ENCODE measurements around the gene SATL1.

DNA sequence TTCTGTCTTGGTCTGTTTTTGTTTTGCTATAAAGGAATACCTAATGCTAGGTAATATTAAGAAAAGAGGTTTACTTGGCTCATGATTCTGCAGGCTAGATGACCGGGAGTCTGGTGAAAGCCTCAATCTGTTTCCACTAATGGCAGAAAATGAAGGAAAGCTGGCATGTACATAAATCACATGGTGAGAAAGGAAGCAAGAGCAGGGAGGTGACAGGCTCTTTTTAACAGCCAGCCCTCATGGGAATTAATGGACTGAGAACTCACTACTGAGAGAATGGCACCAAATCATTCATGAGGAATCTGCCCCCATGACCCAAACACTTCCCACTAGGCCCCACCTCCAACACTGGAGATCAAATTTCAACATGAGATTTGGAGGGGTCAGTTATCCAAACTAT is 27.6 kb downstream of the SATL1 start:
- TF ChIP-seq, protein P1, sequence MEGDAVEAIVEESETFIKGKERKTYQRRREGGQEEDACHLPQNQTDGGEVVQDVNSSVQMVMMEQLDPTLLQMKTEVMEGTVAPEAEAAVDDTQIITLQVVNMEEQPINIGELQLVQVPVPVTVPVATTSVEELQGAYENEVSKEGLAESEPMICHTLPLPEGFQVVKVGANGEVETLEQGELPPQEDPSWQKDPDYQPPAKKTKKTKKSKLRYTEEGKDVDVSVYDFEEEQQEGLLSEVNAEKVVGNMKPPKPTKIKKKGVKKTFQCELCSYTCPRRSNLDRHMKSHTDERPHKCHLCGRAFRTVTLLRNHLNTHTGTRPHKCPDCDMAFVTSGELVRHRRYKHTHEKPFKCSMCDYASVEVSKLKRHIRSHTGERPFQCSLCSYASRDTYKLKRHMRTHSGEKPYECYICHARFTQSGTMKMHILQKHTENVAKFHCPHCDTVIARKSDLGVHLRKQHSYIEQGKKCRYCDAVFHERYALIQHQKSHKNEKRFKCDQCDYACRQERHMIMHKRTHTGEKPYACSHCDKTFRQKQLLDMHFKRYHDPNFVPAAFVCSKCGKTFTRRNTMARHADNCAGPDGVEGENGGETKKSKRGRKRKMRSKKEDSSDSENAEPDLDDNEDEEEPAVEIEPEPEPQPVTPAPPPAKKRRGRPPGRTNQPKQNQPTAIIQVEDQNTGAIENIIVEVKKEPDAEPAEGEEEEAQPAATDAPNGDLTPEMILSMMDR (IDR thresholded peaks at IDR 0.05): no peak
- TF ChIP-seq, protein P2, sequence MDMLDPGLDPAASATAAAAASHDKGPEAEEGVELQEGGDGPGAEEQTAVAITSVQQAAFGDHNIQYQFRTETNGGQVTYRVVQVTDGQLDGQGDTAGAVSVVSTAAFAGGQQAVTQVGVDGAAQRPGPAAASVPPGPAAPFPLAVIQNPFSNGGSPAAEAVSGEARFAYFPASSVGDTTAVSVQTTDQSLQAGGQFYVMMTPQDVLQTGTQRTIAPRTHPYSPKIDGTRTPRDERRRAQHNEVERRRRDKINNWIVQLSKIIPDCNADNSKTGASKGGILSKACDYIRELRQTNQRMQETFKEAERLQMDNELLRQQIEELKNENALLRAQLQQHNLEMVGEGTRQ (CRISPR knock-in tag; IDR thresholded peaks at IDR 0.05): no peak
- TF ChIP-seq, protein P3, sequence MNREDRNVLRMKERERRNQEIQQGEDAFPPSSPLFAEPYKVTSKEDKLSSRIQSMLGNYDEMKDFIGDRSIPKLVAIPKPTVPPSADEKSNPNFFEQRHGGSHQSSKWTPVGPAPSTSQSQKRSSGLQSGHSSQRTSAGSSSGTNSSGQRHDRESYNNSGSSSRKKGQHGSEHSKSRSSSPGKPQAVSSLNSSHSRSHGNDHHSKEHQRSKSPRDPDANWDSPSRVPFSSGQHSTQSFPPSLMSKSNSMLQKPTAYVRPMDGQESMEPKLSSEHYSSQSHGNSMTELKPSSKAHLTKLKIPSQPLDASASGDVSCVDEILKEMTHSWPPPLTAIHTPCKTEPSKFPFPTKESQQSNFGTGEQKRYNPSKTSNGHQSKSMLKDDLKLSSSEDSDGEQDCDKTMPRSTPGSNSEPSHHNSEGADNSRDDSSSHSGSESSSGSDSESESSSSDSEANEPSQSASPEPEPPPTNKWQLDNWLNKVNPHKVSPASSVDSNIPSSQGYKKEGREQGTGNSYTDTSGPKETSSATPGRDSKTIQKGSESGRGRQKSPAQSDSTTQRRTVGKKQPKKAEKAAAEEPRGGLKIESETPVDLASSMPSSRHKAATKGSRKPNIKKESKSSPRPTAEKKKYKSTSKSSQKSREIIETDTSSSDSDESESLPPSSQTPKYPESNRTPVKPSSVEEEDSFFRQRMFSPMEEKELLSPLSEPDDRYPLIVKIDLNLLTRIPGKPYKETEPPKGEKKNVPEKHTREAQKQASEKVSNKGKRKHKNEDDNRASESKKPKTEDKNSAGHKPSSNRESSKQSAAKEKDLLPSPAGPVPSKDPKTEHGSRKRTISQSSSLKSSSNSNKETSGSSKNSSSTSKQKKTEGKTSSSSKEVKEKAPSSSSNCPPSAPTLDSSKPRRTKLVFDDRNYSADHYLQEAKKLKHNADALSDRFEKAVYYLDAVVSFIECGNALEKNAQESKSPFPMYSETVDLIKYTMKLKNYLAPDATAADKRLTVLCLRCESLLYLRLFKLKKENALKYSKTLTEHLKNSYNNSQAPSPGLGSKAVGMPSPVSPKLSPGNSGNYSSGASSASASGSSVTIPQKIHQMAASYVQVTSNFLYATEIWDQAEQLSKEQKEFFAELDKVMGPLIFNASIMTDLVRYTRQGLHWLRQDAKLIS (CRISPR knock-in tag; IDR thresholded peaks at IDR 0.05; ENCODE audit: borderline replicate concordance): no peak
- no peak for TF ChIP-seq ATF1 (CRISPR knock-in tag; IDR thresholded peaks at IDR 0.05)
- TF ChIP-seq NFYB (CRISPR knock-in tag; conservative IDR thresholded peaks at IDR 0.05; ENCODE audit: low read depth): no peak
- no peak for TF ChIP-seq SMAD3 (CRISPR knock-in tag; IDR thresholded peaks at IDR 0.05; ENCODE audit: borderline replicate concordance)
- TF ChIP-seq TCF7 (CRISPR knock-in tag; IDR thresholded peaks at IDR 0.05; ENCODE audit: low read depth): no peak
- no peak for TF ChIP-seq IRF2 (CRISPR knock-in tag; IDR thresholded peaks at IDR 0.05; ENCODE audit: borderline replicate concordance, low read depth)
- TF ChIP-seq JUN (CRISPR knock-in tag; IDR thresholded peaks at IDR 0.05): no peak
- TF ChIP-seq ZNF263 (CRISPR knock-in tag; IDR thresholded peaks at IDR 0.05; ENCODE audit: low read depth): no peak
- no peak for TF ChIP-seq ETV6 (CRISPR knock-in tag; IDR thresholded peaks at IDR 0.05)
- no peak for TF ChIP-seq NR2C2 (CRISPR knock-in tag; IDR thresholded peaks at IDR 0.05)
- TF ChIP-seq, protein P4, sequence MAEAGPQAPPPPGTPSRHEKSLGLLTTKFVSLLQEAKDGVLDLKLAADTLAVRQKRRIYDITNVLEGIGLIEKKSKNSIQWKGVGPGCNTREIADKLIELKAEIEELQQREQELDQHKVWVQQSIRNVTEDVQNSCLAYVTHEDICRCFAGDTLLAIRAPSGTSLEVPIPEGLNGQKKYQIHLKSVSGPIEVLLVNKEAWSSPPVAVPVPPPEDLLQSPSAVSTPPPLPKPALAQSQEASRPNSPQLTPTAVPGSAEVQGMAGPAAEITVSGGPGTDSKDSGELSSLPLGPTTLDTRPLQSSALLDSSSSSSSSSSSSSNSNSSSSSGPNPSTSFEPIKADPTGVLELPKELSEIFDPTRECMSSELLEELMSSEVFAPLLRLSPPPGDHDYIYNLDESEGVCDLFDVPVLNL (CRISPR knock-in tag; IDR thresholded peaks at IDR 0.05; ENCODE audit: borderline replicate concordance, low read depth): no peak
